GM19351 (cell line): ENCODE data around the gene DLK1.

Experiments
- ATAC-seq: cut with Tn5 transposase; IDR thresholded peaks from one replicate; pipeline ENCODE4 v1.9.1; 2021; ENCODE audit warnings: mild to moderate bottlenecking, moderate library complexity; ENCODE audit not compliant: unreplicated experiment

Gene DLK1

DNA sequence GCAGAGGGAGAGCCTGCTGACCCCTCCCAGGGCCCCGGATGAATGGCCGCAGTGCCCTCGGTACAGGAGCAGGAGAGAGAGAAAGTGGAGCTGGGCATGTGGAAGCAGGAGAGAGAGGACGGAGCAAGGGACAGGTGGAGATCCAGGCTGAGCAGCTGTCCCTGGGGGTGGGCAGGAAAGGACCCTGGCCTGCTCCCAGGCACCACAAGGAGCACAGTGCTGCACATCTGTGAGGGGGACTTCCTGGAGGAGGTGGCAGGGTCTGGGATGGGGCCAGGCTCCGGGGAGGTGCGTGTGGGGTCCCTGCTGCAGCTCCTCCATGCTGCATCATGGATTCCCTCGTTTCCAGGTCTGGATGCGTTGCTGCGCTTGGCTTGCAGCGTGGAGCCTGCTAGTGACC is 13.0 kb upstream of the DLK1 start:
- ATAC-seq, result no peak

DNA sequence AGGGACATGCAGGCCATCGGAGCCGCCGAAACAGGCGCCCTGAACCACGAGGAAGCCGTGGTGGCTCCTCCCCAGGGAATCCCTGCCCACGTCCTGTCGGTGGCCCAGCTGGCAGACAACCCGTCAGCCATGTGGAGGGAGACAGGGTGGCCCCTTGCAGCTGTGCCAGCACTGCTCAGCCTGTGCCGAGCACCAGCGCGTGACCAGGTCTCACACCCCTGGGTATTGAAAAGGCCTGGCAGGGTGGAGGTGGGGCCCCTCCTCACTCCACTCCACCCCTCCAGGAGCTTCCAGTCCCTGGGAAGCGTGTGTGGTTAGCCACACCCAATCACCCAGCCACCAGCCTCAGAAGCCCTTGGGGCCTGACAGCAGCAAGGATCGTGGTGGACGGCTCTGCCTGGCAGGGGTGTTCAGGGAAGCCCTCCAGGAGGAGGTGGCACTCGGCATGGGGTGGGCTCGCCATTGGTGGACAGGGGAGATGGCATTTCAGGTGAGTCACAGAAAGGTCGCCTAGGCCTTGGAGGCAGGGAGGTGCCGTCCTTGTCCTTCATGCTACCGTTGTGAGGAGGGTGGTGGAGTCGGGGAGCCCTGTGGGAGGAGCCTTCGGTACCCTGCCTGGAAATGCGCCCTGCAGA is 12.3 kb upstream of the DLK1 start:
- ATAC-seq, result no peak

GRCh38 chr14:100715332-100715731 is 11.4 kb upstream of the DLK1 start:
- ATAC-seq, result no peak

GRCh38 chr14:100715803-100716202 is 10.9 kb upstream of the DLK1 start:
- no peak for ATAC-seq

DNA sequence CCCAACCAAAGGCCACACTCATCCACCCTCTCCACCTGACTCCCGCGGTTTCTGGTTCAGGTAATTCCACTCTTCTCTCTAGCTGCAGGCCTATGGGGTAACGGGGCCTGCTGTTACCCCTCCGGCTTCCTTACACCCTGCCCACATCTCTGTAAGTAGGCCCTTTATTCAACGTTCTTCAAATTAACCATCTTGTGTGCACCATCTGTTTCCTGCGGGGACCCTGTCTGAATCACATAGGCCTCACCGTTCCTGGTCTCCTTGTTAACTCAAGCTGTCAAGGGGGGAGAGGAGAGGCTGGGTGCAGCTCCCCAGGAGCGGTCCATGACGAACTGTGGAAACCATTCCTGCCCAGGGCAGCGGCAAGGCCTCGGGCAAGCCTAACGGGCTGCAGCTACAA is 9.3 kb upstream of the DLK1 start:
- no peak for ATAC-seq

GRCh38 chr14:100719976-100720520 is 6.6 kb upstream of the DLK1 start:
- ATAC-seq, result no peak

DNA sequence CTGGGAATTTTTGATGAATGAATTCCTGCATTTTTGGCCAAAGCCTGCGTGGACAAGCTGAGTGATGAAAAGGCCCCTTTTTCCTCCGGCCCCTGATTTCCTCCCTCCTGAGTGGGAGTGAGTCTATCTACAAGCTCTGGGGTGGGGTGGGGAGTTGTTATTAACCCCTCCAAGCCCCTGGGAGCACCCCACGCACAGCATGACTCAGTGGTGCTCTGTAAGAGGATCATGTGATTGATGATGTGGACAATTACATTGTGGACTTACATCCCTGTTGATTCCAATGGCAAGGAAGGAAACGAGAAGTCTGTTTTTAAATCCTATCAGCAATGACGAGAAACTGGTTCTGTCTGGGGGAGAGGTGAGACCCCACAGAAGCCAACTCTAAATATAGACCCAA is 5.1 kb upstream of the DLK1 start:
- ATAC-seq, result no peak

DNA sequence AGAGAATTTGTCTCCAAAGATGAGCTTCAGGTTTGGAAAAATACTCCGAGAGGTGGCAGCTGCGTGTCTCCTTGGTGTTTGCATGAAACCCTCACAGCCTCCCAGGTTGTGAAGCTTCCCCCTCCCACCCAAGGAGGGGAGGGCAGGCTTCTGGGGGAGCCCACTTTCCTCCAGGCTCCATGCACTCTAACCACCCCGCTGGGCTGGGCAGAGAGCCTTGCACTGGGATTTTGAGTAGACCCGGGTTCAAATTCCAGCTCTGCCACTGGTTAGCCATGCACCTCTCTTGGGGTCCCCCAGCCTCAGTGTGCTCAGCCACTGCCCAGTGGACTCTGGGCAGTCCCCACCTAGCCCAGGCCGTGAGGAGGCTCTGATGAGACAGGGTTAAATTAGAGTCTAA is 4.3 kb upstream of the DLK1 start:
- no peak for ATAC-seq

DNA sequence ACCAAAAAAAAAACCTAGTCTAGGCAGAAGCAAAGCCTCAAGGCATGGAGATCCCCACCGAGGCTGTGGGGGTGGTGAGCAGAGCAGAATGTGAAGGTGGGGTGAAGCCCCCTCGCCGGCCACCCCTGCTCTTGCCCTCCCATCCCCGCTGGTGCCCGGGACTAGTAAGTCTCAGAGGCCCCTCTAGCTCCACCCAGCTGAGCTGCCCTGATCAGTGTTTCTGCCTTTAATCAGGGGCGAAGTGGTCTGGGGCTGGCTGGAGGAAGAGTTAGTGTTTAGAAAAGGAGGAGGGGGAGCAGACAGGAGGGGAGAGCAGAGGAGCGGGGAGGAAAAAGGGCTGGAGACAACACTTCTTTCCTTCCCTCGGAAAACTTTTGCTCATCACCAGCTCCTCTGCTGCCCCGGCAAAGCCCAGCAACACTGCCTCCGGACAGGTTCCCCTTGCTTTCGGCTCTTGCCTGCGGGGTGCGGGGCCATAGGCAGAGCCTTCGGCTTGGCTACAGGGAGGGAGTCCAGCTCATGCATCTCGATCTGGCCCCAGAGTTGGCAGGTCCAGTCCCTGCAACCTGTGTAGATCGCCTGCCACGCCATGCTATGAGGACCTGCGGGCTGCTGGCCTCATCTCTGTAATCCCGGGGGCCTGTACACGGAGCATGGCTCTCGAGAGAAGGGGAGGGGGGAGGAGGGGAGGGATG is 3.4 kb upstream of the DLK1 start:
- no peak for ATAC-seq

DNA sequence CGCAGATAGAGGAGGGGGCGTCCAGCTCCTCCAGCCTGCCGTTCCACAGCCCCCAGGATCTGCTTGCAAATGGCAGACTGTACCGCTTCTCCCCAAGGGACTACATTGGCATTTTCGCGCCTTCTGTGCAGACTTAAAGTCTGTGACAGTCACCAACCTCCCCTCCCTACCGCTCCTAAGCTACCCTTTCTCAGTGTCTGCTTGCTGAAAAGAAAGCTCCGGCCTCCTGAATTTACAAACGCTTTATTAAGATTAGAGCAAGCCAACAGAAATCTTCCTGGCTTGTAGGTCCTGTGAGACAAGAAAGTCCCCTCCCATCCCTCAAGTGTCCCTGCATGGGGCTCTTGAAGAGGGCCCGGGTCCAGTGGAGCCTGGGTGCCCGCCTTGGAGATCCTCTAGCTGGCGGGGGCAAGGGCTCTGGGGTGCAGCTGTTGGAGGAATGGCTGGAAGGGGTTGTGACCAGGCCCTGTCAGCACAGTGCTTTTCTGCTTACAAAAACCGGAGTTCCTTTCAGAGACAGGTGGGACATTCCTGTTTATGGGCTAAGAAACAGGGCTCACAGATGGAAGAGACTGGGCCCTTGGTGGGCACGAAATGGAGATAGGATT is 2.8 kb upstream of the DLK1 start:
- ATAC-seq, result no peak

GRCh38 chr14:100724536-100724935 is 2.2 kb upstream of the DLK1 start:
- no peak for ATAC-seq

DNA sequence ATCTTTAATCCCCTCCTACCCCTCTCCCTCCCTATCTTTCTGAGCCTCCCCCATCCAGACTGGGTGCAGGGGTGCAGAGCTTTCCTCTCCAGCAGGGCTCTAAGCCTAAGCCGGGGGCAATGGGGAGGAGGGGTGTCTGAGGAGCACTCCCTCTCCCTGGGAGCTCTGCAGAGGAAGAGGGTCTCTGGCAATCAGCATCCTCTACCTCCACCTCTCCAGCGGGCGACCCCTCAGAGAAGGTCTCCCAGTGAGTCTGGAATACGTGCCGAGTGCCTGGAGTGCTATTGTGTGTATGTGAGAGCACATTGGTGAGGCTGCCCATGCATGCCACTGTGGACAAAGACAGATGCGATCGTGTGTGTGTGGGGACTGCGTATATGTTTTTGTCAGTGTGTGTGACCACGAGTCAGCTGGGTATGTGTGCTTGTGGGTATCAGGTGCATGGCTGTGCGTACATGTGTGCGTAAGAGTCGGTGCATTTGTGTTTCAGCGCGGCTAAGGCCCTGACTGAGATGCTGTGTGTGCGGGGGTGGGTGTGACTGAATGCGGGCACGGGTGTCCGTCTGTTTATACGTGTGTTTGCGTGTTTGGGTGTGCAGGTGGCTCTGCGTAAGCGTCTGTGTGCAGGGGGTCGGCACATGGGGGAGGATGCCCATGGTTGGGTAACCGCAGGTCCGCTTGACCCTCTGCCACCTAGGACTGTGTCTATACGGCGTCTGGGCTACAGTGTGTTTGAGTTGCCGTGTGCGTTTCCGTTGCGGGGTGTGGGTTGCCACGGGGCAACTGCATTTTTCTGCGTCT is 905 bp upstream of the DLK1 start:
- ATAC-seq, result no peak

DNA sequence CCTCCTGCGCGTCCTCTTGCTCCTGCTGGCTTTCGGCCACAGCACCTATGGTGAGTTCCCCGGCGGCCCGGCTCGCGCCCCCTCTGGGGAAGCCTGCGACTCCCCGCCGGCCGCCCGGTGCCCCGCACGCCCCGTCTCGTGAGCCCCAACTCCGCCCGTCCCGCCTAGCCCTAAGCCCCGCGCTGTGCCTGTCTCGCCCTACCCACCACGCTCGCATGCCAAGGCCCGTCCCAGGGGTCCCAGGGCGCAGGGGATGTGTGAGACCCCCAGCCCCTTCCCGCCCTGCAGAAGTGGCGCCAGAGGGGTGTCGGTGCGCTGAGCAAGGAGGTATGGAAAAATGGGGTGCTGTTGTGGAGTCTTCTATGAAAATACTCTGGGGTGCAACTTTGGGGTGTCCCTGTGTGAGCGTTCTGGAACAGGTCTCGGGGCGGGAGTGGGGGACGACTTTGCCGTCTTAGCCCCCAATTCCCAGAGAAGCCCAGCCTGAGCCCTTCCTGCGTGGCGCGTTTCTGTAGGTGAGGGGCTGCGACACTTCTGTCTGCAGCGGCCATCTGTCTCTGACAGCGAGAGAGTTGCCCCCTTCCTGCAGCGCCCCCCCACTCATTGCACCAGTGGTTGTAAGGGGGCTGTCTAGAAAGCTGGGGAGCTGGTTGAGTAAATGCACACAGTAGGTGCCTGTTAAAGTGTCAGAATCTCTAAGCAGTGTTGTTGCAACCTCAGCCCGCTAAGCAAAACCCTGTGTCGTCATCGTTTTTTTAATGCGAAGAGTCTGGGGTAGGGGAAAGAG is 587 bp downstream of the DLK1 start:
- no peak for ATAC-seq

- no peak for ATAC-seq
These were observed 1.2 kb downstream of the DLK1 start for GRCh38 chr14:100727873-100728240.

- no peak for ATAC-seq
These were observed 2.3 kb downstream of the DLK1 start for GRCh38 chr14:100728962-100729361.

DNA sequence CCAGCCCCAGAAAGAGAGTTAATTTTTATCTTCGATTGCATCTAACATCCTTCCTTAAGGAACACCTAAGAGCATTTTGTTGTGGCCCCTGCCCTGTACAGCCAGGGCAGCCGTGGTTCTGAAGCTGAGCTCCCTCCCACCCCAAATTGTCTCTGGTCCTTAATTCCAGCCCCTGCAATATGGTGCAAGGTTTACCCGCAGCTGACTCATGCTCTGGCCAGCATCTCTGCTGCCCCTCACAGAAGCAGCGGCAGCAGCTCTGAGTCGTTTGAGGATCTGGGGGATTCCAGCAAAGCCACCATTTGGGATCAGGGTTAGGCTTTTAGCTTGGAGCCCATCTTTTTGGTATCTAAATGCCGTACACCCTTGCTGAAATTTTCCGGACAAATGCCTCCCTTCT is 3.3 kb downstream of the DLK1 start:
- ATAC-seq, result no peak

DNA sequence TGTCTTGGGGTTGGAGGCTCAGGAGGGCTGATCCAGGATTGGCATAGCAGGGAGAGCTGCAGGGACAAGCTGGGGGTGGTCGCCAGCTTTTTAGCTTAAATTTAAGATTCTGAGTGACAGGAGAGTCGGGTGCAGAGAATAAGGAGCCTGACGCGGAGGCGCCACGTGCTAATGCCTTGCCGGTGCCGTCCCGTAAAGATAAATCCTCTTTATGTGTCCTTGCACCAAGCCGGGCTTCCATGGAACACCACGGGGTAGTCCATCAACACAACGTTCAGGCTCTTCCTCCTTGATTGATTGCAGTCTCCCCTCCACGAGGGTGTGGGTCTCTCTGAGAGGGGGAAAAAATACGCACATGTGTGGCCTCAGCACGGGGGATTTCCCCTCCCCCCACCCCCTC is 3.9 kb downstream of the DLK1 start:
- no peak for ATAC-seq

DNA sequence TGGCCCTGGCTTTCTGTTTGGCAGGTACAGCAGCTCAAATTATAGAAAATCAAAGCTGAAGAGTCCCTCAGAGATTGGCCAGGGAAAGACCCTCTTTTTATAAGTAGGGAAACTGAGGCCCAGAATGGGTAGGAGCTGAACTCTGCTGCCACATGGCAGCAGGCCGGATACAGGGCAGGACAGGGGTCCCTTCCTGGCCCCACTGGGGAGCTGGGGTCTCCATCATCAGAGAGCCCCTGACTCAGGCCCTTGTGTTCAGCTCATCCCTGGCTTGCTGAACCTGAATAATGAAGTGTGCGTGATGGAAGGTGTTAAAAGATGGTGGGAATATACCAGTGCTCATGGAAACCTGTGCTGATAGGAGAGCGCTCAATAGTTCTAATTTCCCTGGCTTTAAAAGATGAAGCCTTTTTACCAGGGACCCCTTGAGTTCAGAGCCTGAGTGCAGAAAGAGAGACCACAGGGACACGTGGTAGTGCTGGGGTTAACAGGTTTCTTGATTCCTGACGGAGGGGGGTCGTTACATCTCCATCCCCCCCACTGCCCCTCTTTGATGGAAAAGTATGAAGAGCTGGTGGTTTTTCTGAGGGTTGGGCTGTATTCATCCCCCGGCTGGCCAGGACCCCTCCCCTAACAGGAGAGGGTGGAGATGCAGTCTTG is 4.4 kb downstream of the DLK1 start:
- no peak for ATAC-seq

GRCh38 chr14:100731846-100732765 is 5.4 kb downstream of the DLK1 start:
- ATAC-seq, result no peak
